ENCODE data around the gene PTPRCAP. TPM values are rescaled to one million over a fixed set of nuclear protein-coding genes. Genes with fewer than 3 reads are reported as not detected.
"Not testable (repeated sequence)": the region's sequence is repeated elsewhere in the genome, so short reads cannot be mapped to it uniquely, and the experiment has no call there.

Gene PTPRCAP
- total RNA-seq, 6 experiments from 2014 or later: 0.35 to 0.50 (median 0.40) TPM; not detected in 3

DNA sequence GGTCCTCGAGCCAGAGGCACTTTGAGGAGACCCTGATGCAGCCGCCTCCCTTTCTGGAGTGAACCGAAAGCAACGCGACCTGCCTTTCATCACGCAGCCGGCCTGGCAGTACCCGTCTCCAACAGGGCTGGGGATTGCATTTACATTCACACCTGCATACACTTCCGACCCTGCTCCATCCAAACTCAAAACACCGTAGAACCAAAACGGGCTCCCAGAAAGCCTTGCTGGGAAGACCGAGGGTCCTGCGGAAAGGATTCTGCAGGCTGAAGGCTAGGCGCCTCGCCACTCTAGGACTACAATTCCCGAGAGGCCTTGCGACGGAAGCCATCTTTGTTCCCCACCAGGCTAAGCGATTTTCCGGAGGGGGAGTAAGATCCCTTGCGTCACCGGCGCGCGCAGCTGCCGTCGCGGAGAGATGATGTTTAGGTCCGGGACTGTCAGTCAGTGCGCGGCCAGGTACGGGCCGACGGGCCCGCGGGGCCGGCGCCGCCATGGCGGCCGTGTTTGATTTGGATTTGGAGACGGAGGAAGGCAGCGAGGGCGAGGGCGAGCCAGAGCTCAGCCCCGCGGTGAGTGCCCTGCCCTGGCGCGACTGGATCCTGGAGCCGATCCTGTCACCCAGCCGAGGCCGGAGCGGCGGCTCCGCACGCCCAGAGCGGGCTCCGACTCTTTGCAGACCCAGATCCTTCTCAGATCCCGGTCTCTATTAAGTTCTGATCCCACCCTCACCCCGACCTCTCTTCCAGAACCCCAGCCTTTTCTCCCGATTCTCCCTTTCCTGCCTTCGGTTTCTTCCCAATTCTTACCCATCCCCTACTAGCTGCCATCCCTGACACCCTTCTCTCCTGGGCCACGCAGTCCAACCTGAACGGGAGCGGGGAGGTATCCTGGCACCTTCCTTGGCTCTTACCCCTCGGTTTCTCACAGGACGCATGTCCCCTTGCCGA, 9.2 kb downstream of the PTPRCAP start, which contains the start of gene RPS6KB2:
Gene RPS6KB2, plus strand, starts transcription at position 443 of the 950 bp plus-strand sequence. Its CDS starts 52 bp downstream, at position 495.
- DNase-seq: peak; percentile 95
- Mint-ChIP-seq H3K4me1 (ENCODE audit: low read depth) (peaks cover 6% of the 10 kb centered on the region; the same call in 1 of the 2 replicates), H3K27me3 (ENCODE audit: insufficient read depth) (no peaks in the 10 kb centered on the region; the same call in none of the 2 replicates), H3K27ac (peak within 1 kb of the TSS; percentile 86), H3K9me3 (no peaks in the 10 kb centered on the region), H3K4me3 (peak within 1 kb of the TSS; percentile 96), H3K36me3 (ENCODE audit: low read depth) (peaks cover 8% of the 10 kb centered on the region)
- TF ChIP-seq, protein P1, sequence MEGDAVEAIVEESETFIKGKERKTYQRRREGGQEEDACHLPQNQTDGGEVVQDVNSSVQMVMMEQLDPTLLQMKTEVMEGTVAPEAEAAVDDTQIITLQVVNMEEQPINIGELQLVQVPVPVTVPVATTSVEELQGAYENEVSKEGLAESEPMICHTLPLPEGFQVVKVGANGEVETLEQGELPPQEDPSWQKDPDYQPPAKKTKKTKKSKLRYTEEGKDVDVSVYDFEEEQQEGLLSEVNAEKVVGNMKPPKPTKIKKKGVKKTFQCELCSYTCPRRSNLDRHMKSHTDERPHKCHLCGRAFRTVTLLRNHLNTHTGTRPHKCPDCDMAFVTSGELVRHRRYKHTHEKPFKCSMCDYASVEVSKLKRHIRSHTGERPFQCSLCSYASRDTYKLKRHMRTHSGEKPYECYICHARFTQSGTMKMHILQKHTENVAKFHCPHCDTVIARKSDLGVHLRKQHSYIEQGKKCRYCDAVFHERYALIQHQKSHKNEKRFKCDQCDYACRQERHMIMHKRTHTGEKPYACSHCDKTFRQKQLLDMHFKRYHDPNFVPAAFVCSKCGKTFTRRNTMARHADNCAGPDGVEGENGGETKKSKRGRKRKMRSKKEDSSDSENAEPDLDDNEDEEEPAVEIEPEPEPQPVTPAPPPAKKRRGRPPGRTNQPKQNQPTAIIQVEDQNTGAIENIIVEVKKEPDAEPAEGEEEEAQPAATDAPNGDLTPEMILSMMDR (IDR thresholded peaks at IDR 0.05): no peak

DNA sequence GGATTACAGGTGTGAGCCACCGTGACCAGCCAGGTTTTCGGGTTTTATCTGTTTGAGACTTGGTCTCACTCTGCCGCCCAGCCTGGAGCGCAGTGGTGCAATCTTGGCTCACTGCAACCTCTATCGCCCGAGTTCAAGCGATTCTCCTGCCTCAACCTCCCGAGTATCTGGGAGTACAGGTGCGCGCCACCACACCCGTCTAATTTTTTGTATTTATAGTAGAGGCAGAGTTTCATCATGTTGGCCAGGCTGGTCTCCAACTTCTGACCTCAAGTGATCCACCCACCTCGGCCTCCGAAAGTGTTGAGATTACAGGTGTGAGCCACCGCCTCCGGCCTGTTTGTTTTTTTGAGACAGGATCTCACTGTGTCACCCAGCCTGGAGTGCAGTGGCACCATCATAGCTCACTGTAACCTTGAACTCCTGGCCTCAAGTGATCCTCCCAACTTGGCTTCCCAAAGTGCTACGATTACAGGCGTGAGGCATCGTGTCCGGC, 10.1 kb downstream of the PTPRCAP start:
- not testable (repeated sequence) for H3K27me3 Mint-ChIP-seq (ENCODE audit: insufficient read depth)
- peak overlapping the region; percentile 96 for H3K4me3 Mint-ChIP-seq

DNA sequence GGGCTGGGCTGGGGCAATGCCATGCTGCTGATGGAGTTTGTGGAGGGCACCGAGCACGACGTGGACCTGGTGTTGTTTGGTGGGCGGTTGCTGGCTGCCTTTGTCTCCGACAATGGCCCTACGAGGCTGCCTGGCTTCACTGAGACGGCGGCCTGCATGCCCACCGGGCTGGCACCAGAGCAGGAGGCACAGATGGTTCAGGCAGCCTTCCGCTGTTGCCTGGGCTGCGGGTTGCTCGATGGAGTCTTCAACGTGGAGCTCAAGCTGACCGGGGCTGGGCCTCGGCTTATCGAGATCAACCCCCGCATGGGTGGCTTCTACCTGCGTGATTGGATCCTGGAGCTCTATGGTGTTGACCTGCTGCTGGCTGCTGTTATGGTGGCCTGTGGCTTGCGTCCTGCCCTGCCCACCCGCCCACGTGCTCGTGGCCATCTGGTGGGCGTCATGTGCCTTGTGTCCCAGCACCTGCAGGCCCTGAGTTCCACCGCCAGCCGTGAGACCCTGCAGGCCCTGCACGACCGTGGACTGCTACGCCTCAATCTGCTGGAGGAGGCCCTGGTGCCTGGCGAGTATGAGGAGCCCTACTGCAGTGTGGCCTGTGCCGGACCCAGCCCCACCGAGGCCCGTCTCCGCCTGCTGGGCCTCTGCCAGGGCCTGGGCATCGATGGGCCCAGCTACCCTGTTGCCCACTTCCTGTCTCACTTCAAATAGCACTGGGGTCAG, 13.4 kb downstream of the PTPRCAP start:
- Mint-ChIP-seq H3K4me1 (ENCODE audit: low read depth) (peaks cover 6% of the 10 kb centered on the region; the same call in 1 of the 2 replicates), H3K9me3 (no peaks in the 10 kb centered on the region), H3K4me3 (no peak overlapping the region), H3K27ac (no peak overlapping the region), H3K36me3 (ENCODE audit: low read depth) (no peaks in the 10 kb centered on the region), H3K27me3 (ENCODE audit: insufficient read depth) (no peaks in the 10 kb centered on the region; the same call in none of the 2 replicates)
- DNase-seq: no peak
- TF ChIP-seq, protein P1 (IDR thresholded peaks at IDR 0.05): no peak

More for the DNA sequence above, 10.1 kb downstream of the PTPRCAP start:
- not testable (repeated sequence) for H3K36me3 Mint-ChIP-seq (ENCODE audit: low read depth); DNase-seq; H3K27ac Mint-ChIP-seq; H3K9me3 Mint-ChIP-seq; H3K4me1 Mint-ChIP-seq (ENCODE audit: low read depth)

DNA sequence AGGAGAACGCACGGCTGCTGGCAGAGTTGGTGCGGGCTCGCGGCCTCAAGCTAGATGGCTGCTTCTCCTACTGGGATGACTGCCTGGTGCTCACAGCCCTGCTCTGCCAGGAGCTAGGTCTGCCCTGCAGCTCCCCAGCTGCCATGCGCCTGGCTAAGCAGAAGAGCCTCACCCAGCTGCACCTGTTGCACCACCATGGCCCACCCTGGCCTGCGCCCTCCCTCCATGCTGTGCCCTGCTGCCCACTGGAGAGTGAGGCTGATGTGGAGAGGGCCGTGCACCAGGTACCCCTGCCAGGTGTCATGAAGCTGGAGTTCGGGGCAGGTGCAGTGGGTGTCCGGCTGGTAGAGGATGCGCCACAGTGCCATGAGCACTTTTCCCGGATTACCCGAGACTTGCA, 14.0 kb downstream of the PTPRCAP start:
- no peak for DNase-seq
- TF ChIP-seq, protein P1 (IDR thresholded peaks at IDR 0.05): no peak
- no peaks in the 10 kb centered on the region for H3K36me3 Mint-ChIP-seq (ENCODE audit: low read depth)

DNA sequence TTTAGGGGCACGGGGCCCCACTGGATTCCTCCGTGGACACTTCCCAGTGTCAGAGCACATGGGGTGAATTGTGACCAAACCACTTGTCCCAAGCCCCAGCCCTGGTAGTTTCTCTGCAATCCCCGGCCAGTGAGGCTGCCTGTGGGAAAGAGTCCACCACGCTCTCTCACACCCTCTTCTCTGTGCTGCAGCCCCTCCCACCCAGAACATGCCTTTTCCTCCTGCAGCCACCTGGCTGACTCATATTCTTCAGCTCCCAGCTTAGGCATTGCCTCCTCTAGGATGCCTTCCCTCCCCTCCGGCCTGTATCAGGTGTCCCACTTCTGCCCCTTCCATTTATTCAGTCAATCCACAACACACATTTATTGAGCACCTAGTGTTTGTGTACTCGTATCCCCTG, 14.6 kb downstream of the PTPRCAP start:
- H3K27ac Mint-ChIP-seq: no peak overlapping the region
- no peaks in the 10 kb centered on the region for H3K36me3 Mint-ChIP-seq (ENCODE audit: low read depth)
- peaks cover 3% of the 10 kb centered on the region; the same call in 1 of the 2 replicates for H3K4me1 Mint-ChIP-seq (ENCODE audit: low read depth)
- H3K4me3 Mint-ChIP-seq: no peak overlapping the region
- no peaks in the 10 kb centered on the region; the same call in none of the 2 replicates for H3K27me3 Mint-ChIP-seq (ENCODE audit: insufficient read depth)
- DNase-seq: no peak
- TF ChIP-seq, protein P1 (IDR thresholded peaks at IDR 0.05): no peak
- H3K9me3 Mint-ChIP-seq: no peaks in the 10 kb centered on the region

More for the DNA sequence above, 14.0 kb downstream of the PTPRCAP start:
- Mint-ChIP-seq H3K4me1 (ENCODE audit: low read depth) (peaks cover 6% of the 10 kb centered on the region; the same call in 1 of the 2 replicates), H3K27me3 (ENCODE audit: insufficient read depth) (no peaks in the 10 kb centered on the region; the same call in none of the 2 replicates), H3K9me3 (no peaks in the 10 kb centered on the region), H3K4me3 (no peak overlapping the region), H3K27ac (no peak overlapping the region)
